ENCODE measurements around the gene SETBP1. TPM values are rescaled to one million over a fixed set of nuclear protein-coding genes. Genes with fewer than 3 reads are reported as not detected.

The SETBP1 gene
- total and polyA plus RNA-seq, 2 of the 4 experiments (the other 2 are of a cell fraction) = 0.19 to 0.36 TPM

DNA sequence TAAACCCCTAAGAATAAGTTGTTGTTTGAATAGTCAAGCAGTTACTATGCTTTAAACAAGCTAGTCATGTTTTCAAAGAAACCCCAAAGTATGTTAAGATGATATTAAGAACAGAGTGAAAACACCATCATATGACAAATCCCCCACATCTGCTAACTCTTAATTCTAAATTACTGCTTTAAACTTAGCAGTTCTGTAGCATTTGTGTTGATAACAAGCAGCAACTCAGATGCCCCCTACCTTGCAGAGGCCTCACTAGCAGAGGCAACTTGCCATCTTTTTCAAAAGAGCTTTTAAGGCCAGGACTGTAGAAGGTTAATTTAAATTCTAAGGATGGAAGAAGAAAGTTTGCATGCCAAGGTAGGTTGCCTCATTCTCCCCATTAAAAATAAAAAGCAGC, 376.2 kb downstream of the SETBP1 start:
- Histone ChIP-seq H3K27ac (ENCODE audit: insufficient read depth, low read length) (peak overlapping the region; percentile 20; the same call in 1 of the 2 replicates), H2AK9ac (replicated peaks; ENCODE audit: low read depth, low read length, poor library complexity) (no peak overlapping the region), H2BK20ac (ENCODE audit: low read depth, low read length) (no peak overlapping the region), H3K4me1 (ENCODE audit: control insufficient read depth, insufficient read depth, low read length) (peaks cover 11% of the 10 kb centered on the region; the same call in 1 of the 2 replicates), H3K56ac (ENCODE audit: extremely low read depth, insufficient read depth, low read length) (no peak overlapping the region), H3K9me1 (ENCODE audit: insufficient read depth, low read length) (no peaks in the 10 kb centered on the region), H3K9me3 (ENCODE audit: control insufficient read depth, insufficient read depth, low read length) (no peaks in the 10 kb centered on the region), H3K14ac (replicated peaks; ENCODE audit: low read depth, low read length) (no peak overlapping the region), H2BK5ac (ENCODE audit: low read depth, low read length, poor library complexity, severe bottlenecking) (no peak overlapping the region), H3K4ac (ENCODE audit: low read depth, low read length) (no peak overlapping the region), H3K36me3 (ENCODE audit: control insufficient read depth, insufficient read depth, low read length) (no peaks in the 10 kb centered on the region), H4K91ac (ENCODE audit: insufficient read depth, low read depth, low read length) (no peak overlapping the region), H3K23ac (ENCODE audit: low read depth, low read length) (no peak overlapping the region), H2BK15ac (ENCODE audit: low read depth, low read length) (no peak overlapping the region), H3K79me1 (ENCODE audit: low read depth in 1 of 2, low read length in 2 of 2) (no peaks in the 10 kb centered on the region), H2AK5ac (ENCODE audit: low read depth, low read length) (no peak overlapping the region), H3K4me3 (ENCODE audit: insufficient read depth, low read depth, low read length) (no peak overlapping the region), H2BK120ac (ENCODE audit: low read depth, low read length) (no peak overlapping the region), H4K5ac (ENCODE audit: low read depth, low read length) (no peak overlapping the region), H2AFZ (replicated peaks; ENCODE audit: low read length, poor library complexity) (no peak overlapping the region), H3K18ac (ENCODE audit: low read depth, low read length) (no peak overlapping the region; the same call in 1 of the 2 replicates), H4K20me1 (ENCODE audit: insufficient read depth, low read length) (no peaks in the 10 kb centered on the region), H4K8ac (ENCODE audit: low read depth in 2 of 2, low read length in 2 of 2) (no peak overlapping the region), H3K27me3 (ENCODE audit: control insufficient read depth, insufficient read depth, low read length) (no peaks in the 10 kb centered on the region), H3K4me2 (ENCODE audit: low read depth, low read length) (no peak overlapping the region), H3K9ac (ENCODE audit: low read depth, low read length) (no peak overlapping the region)
- dilution Hi-C loops (cut with HindIII; ENCODE audit: low sequenced_read_pairs, unreplicated experiment) (no loop called here), in situ Hi-C loops (cut with MboI; ENCODE audit: low sequenced_read_pairs) (no loop called here), intact Hi-C loops (cut with micrococcal nuclease) (no loop called here)
- ATAC-seq (ENCODE audit: low read depth) (peak; percentile 60), DNase-seq (peak; percentile 33)
- TF ChIP-seq RAD21 (IDR thresholded peaks at IDR 0.05; ENCODE audit: low read length) (no peak), FOS (IDR thresholded peaks at IDR 0.05; ENCODE audit: low read depth, low read length) (no peak), SMC3 (IDR thresholded peaks at IDR 0.05; ENCODE audit: low read depth, low read length) (no peak), MAZ (IDR thresholded peaks at IDR 0.05; ENCODE audit: borderline replicate concordance, low read depth, low read length) (no peak), BHLHE40 (IDR thresholded peaks at IDR 0.05; ENCODE audit: low read depth, low read length) (no peak), POLR2A (IDR thresholded peaks at IDR 0.05; ENCODE audit: low read depth, low read length) (no peak)
- TF ChIP-seq, protein P1, sequence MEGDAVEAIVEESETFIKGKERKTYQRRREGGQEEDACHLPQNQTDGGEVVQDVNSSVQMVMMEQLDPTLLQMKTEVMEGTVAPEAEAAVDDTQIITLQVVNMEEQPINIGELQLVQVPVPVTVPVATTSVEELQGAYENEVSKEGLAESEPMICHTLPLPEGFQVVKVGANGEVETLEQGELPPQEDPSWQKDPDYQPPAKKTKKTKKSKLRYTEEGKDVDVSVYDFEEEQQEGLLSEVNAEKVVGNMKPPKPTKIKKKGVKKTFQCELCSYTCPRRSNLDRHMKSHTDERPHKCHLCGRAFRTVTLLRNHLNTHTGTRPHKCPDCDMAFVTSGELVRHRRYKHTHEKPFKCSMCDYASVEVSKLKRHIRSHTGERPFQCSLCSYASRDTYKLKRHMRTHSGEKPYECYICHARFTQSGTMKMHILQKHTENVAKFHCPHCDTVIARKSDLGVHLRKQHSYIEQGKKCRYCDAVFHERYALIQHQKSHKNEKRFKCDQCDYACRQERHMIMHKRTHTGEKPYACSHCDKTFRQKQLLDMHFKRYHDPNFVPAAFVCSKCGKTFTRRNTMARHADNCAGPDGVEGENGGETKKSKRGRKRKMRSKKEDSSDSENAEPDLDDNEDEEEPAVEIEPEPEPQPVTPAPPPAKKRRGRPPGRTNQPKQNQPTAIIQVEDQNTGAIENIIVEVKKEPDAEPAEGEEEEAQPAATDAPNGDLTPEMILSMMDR (conservative IDR thresholded peaks at IDR 0.05; ENCODE audit: low read depth, low read length) = no peak
- CTCF ChIA-PET = interaction anchor here (1.7 kb wide), 1 partner anchor 10 kb away, joined by 8 read pairs; no protein-coding TSS in a partner anchor
- no TSS peak for BruUV-seq (replicated peaks)
- POLR2A ChIA-PET (ENCODE audit: unreplicated experiment) = interaction anchor here (0.5 kb wide), 1 partner anchor 127 kb away, joined by 3 read pairs; no protein-coding TSS in a partner anchor

All from IMR-90 (cell line).